Activated T-cell treated with anti-CD3 and anti-CD28 coated beads for 1 hour (primary cell): ENCODE results near the gene IFITM10.
"Not testable (repeated sequence)": the region's sequence is repeated elsewhere in the genome, so short reads cannot be mapped to it uniquely, and the experiment has no call there.

ENCODE experiments used
- DNase-seq: peaks from one replicate; pipeline ENCODE4 v3.0.0-alpha.2; 2020; ENCODE audit warnings: low read depth

Gene IFITM10

GRCh38 chr11:1690167-1691025 is 60.0 kb downstream of the IFITM10 start:
- no peak for DNase-seq

GRCh38 chr11:1689250-1690166 is 60.9 kb downstream of the IFITM10 start:
- not testable (repeated sequence) for DNase-seq

DNA sequence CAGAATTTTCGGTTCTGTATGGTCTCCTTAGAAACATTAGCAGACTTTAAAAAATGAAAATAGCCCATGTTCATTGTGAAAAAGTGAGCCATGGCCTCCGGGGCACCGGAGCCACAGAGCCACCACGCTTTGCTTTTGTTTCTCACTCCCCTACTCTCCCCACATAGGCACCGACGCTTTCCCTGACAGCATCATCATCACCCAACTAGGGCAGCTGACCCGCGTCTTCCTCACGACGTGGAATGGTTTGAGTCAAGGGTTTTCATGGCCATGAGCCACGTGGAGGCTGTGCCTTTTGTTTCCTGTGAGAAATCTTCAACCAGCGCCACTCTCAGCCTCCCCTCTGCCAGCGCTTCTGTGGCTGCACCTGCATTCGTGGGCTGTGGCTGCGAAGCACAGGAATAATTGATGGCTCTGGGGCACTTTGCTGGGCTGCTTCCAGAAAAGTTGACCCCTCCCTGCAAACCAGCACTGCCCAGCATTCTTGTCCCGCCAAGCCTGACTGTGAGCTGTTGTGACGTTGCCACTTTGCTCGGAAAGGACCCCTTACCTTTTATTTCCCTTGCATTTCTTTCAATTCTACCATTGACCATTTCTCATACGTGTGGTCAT is 62.0 kb downstream of the IFITM10 start:
- not testable (repeated sequence) for DNase-seq

DNA sequence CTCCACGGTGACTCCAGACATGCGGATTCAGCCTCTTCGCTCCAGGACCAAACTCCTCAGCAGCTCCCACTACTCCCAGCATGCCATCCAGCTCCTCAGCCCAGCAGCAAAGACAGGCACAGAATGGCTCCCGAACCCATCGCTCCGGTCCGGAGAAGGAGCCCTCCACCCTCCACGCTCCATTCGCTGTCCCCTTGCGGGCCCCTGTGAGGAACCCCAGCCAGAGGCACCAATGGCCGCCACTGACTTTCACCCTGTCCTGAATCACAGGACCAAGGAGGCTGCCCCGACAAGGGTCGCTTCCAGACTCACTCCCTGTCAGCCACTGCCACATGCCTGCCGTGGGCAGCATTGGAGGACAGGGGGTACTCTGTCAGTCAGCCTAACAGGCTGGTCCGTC is 64.2 kb downstream of the IFITM10 start:
- DNase-seq, result not testable (repeated sequence)

GRCh38 chr11:1684886-1685874 is 65.2 kb downstream of the IFITM10 start:
- DNase-seq, result not testable (repeated sequence)

- DNase-seq, result not testable (repeated sequence)
These were observed 66.4 kb downstream of the IFITM10 start for GRCh38 chr11:1683904-1684572.

- DNase-seq, result not testable (repeated sequence)
These were observed 67.2 kb downstream of the IFITM10 start for GRCh38 chr11:1683216-1683615.
